ENCODE data around the gene VPS45.
"Not testable (repeated sequence)": the region's sequence is repeated elsewhere in the genome, so short reads cannot be mapped to it uniquely, and the experiment has no call there.

VPS45 gene, protein sequence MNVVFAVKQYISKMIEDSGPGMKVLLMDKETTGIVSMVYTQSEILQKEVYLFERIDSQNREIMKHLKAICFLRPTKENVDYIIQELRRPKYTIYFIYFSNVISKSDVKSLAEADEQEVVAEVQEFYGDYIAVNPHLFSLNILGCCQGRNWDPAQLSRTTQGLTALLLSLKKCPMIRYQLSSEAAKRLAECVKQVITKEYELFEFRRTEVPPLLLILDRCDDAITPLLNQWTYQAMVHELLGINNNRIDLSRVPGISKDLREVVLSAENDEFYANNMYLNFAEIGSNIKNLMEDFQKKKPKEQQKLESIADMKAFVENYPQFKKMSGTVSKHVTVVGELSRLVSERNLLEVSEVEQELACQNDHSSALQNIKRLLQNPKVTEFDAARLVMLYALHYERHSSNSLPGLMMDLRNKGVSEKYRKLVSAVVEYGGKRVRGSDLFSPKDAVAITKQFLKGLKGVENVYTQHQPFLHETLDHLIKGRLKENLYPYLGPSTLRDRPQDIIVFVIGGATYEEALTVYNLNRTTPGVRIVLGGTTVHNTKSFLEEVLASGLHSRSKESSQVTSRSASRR

DNA sequence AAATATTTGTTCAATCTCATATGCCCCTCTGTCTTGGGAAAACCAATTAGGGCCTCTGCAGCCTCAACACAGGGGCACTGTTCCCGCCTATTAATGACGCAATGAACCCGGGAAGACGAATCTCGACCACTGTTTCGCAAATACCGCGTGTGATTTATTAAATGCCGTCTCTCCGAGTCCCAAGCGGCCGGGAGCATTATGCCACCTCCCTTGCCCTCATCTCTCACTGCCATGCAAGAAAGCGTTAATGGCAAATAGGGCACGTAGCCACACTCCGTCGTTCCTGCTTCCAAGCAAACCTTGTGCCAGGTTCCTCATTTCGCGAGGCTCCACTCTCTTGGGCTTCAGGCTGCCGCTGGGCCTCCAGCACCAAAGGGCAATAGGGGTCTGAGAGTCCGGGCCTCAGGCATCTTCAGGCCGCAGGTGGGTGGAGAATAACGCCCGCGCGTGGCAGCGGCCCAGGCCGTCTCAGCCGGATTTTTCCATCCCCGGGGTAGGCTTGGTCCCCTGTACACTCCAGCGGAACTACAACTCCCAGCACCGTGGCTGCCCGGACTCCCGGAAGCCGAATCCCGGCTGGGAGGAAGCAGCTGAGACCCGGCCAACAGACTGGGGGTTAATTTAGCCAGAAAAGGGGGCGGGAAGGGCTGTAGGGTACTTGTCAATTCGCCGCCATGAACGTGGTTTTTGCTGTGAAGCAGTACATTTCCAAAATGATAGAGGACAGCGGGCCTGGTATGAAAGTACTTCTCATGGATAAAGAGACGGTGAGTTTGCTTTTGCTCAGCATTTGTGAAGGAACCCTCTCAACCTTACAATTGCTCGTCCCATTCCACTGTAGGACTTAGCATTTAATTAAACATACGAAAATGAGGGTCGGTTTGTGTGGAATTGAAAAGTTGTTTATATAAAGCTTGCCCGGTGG is at the start of gene VPS45:
Gene VPS45 (plus strand): TSS at position 593 of the 925 bp plus-strand sequence. CDS start 82 bp downstream, at position 675.
- DNase-seq: peak; percentile 89 to 92

DNA sequence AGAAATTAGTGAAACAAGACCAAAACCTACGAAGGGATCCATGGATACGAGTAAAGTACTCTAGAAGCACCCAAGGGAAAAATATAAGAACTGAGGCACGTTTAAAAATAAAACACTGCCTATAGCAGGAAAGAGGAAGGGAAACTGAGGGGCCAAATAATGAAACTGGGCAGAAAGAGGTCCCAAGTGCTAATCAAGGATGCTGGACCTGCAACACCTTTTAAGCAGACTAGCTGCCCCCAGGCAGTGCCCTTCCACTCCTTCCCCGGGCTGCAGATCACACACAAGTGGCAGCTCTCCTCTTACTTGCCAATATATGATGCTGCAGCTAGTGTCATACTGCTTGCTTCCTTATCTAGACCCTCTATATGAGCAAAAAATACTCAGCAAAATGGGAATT is 49.4 kb upstream of the VPS45 start:
- DNase-seq: no peak

DNA sequence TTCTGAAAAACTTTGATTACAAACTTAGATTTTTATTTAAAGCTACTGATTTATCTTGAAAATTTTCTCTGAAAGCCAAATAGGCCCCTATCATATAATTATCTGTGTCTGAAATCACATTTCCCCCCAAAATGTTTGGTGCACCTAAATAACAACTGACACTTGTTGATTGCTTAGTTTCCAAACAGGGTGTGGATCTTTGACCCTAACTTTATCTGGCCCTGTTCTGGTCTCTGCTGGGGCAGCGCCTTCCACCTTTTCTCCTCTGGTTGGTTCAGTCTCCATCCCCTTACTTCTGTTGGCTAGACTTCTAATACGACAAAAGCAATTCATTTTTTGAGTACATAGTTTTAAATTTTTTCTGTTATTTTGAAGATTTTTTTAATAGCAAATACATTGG is 46.9 kb upstream of the VPS45 start:
- no peak for DNase-seq

DNA sequence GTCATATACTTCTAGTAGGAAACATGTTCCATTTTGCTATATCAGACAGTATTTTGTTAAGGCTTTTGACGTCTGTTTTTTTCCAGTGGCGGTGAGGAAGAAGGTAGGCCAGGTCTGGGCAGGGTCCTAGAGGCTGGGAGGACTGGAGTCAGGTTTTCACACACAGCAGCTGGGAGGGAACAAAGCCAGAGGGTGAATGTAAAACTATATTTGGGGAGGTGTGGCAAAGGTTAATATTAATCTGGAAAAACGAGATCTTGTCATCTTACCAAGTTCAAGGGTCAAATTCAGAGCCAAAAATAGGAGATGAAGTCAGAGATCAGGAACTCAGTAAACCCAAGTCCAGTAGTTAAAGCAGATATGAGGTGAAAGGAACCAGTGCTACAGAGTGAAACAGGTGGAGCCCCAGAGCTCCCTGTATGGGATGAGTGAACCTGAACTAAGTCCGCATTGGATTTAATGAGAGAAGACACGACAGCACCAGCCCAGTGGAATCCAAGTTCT is 46.3 kb upstream of the VPS45 start:
- no peak for DNase-seq

DNA sequence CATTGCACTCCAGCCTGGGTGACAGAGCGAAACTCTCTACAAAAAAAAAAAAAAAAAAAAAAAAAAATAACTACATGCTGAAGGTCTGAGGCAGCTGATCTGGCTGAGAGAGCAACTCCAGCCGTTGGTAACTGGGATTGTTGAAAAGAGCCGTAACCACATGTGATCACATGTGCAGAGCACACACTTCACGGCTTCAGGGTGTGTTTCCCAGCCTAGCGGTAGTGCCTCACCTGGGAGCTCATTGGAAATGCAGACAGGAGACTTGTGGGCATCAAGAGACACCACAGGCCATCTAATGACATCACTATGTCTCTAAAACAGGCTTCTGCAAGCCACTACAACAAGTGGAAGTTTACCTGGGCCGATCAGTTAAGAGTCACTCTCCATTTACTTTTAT is 45.2 kb upstream of the VPS45 start:
- no peak for DNase-seq

DNA sequence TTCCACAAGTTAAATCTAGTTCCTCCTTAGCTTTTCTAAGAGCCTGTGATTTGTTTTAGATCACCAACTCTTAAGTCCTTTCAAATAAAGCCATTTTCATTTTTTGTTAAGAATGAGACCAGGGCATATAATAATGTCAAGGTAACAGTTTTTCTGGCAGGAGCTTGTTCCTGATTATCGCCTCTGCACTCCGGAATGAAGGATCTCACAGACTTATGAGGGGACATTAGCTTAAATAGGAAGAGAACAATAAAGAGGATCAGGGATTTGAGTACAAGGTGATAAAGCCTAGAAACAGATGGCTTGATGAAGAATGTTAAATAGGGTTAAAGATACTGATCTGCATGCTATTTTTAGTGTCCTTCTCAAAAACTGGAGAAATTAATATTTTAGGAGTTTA is 43.4 kb upstream of the VPS45 start:
- no peak for DNase-seq

DNA sequence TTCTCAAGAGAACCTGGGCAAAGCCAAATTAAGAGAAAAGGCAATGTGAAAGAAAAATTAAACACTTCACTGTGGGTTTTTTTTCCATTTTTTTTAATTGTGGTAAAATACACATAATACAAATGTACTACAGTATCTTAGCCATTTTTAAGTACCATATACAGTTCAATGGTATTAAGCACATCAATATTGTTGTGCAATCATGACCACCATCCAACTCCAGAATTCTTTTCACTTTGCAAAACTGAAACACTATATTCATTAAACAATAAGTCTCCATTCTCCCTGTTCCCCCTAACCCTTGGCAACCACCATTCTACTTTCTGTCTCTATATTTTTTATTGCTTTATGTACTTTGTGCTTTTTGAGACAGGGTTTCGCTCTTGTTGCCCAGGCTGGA is 39.3 kb upstream of the VPS45 start:
- no peak for DNase-seq

DNA sequence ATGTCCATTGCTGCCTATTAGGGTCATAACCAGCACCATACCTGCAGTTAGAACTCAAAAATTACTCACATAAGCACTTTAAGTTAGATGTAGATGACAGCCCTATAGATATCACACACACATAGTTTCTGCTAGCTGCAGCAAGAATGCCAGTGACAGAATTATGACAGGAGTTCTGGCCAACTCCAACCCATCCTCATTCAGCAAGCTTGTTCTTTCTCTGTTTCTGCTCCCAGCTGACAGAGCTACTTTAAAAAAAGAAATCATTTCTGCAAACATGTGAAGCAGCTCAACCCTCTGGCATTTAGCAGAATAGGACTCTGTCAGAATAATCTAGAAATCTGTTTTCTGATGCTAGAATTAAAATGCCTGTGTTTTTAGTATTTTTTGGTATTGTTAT is 33.2 kb upstream of the VPS45 start:
- no peak for DNase-seq

DNA sequence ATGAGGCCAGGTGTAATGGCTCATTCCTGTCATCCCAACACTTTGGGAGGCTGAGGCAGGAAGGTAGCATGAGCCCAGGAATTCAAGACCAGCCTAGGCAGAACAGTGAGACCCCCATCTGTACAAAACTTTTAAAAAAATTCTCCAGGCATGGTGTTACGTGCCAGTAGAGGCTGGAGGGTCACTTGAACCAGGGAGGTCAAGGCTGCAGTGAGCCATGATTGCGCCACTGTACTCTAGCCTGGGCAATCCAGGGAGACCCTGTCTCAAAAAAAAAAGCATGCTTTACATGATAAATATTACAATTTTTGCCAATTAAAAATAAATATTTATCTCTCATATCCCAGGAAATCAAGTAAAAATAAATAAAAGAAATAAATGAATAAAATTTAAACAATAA is 17.6 kb upstream of the VPS45 start:
- no peak for DNase-seq

DNA sequence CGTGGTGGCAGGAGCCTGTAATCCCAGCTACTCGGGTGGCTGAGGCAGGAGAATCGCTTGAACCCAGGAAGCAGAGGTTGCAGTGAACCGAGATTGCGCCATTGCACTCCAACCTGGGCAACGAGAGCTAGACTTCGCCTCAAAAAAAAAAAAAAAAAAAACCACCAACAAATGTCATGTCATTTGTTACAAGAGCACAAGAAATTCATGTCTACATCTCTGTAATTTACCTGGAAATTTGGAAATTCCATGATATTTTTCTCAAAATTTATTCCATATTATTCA is 16.5 kb upstream of the VPS45 start:
- no peak for DNase-seq

DNA sequence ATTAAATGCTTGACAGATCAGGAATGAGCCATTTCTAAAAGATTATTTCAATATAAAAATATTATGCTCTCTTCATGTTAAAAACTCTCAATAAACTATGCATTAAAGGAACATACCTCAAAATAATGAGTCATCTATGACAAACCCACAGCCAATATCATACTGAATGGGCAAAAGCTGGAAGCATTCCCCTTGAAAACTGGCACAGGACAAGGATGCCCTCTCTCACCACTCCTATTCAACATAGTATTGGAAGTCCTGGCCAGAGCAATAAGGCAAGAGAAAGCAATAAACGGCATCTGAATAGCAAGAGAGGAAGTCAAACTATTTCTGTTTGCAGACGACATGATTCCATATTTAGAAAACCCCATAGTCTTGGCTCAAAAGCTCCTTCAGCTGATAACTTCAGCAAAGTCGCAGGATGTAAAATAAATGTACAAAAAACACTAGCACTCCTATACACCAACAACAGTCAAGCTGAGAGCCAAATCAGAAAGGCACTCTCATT is 15.6 kb upstream of the VPS45 start:
- not testable (repeated sequence) for DNase-seq

DNA sequence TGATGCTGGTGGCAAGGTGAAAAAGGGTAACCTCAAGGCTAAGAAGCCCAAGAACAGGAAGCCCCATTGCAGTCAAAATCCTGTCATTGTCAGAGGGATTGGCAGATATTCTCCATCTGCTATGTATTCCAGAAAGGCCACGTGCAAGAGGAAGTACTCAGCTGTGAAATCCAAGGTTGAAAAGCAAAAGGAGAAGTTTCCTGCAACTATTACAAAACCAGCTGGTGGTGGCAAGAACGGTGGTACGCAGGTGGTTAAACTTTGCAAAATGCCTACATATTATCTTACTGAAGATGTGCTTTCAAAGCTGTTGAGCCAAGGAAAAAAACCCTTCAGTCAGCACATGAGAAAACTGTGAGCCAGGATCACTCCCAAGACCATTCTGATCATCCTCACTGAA is 13.7 kb upstream of the VPS45 start:
- DNase-seq: no peak

DNA sequence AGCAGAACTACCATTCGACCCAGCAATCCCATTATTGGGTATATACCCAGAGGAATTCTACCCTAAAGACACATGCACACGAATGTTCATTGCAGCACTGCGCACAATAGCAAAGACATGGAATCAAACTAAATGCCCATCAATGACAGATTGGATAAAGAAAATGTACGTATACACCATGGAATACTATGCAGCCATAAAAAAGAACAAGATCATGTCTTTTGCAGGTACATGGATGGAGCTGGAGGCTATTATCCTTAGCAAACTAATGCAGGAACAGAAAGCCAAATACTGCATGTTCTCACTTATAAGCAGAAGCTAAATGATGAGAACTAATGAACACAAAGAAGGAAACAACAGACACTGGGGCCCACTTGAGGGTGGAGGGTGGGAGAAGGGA is 12.1 kb upstream of the VPS45 start:
- DNase-seq: not testable (repeated sequence)

DNA sequence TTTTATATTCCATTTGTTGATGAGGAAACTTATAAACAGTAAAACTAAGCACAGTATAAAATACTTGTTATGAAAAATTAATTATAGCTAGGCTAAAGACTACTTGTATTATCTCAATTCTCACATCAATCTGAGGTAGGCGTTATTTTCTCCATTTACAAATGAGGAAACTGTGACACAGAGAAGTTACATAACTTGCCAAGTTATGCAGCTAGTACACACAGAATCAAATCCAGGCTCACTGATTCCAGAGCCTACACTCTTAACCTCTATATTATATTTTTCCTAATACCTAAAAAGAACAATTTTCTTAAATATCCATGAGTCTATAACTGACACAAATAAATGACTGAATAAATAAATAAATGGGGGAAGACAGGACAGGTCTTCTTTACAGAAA is 11.2 kb upstream of the VPS45 start:
- DNase-seq: no peak

DNA sequence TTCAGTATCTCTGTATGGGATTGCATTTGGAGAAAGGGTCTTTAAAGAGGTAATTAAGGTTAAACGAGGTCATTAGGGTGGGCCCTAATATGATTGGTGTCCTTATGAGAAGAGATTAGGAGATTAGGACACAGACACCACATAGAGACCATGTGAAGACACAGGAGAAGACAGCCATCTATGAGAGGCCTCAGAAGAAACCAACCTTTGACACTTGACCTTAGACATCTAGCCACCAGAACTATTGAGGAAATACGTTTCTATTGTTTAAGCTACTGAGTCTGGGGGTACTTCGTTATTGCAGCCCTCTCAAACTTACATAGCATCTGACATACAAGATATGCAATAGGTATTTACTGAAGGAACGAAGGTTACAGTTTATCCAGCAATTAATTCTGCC is 7.3 kb upstream of the VPS45 start:
- no peak for DNase-seq

DNA sequence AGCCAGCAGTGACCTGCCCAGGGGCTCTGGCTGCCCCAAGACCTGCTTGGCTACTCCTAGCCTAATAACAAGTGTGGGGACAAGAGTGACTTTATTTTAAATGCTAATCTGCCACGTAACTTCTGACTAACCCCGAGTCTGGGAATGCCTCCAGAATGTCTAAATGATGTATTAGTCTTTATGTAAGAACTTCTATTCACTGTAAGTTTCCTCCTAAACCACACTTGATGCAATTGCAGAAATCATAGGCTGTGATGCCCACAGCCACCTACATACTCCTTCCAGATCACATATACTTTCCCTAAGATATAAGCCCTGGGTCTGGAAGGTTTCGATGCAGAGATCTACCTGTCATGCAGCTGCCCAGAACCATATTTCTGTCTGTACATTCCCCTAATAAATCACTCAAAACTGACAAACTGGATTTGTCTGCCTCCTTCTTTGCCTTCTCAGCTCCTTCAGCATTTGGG is 5.9 kb upstream of the VPS45 start:
- no peak for DNase-seq

DNA sequence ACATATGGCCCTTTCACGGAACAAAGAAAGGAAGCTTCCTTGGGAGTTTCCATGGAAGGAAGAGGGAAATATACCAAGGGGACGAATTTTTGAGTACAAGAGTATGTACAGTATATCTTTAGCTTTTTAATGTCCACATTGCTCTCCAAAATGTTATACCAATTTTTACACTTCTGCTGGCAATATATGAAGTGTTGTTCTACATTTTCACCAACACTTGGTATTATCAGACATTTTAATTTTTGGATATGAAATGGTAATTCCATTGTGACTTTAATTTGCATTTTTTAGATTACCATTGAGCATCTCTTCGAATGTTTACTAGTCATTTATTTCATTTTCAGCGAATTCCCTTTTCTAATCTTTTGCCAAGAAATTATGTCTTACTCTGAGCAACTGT is 5.5 kb upstream of the VPS45 start:
- DNase-seq: no peak

DNA sequence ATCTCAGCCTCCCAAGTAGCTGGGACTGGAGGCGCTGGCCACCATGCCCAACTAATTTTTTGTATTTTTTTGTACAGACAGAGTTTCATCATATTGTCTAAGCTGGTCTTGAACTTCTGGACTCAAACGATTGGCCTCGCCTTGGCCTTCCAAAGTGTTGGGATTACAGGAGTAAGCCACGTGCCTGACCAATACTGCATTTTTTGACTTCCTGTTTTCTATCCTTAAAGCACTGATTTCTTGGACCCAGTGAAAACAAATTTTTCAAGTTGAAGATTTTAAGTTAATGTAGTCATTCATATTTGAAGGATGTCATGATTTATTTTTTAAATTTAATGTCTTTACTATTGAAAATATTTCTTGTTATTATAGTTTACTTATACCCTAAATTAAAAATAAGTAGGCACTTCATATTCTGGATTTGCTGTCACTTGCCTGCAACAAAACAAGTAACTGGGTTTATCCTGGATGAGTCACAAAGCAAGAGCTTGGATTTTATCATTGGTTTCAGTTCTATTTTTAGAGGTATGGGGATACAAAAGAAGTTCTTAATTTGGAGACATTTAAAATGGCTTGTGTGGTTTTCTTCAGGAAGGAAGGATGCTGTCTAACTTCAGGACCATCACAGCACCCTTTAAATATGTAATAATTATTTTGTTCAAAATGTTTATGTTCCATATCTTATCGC is 2.2 kb upstream of the VPS45 start:
- no peak for DNase-seq

DNA sequence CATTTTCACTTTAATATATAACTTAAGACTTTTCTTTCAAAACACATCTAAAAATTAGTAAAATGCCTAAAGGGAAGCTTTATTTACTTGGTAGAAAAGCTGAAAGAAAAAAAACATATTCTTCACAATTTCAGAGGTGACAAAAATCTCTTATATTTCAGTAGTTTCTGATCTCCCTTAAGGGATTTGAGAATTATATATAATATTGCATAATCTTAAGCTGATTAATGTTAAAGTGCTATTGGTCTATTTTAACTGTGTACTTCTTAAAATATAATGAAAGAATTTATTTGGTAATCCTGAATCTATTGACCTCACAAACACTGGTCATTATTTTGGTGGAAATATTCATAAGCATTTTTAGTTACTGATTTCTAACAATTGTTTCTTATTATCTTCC is 1.2 kb upstream of the VPS45 start:
- no peak for DNase-seq

DNA sequence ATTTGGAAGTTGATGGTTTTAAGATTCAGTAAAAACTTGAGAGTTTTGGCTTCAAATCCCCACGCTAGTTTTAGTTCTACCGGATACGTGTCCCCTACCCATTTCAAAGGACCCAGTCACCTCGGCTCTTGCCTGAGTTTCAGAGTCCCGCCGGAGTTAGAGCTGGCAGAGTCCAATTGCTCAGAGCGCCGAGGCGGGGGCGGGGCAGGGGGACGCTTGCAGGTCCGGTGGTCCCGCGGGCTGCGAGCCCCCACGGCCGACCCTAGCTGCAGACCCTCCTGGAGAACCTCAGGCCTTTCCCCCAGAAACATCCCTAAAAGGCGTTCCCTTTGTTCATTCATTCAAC is 765 bp upstream of the VPS45 start:
- peak; percentile 68 to 70 for DNase-seq

DNA sequence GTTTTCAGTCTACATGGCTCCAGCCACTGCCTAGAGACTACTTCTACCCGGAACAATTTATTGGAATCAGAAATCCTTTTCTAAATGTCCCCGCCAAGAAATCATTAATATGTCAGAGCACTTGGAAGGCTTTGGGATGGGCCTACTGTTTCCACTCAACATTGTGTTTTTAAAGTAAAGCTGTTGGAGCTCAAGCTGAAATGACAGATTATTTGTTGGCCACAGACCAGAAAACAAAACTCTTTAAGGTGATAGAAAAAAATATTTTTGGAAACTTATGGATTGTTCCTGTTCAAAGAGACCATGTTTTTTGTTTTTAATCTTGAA is 496 bp downstream of the VPS45 start:
- no peak for DNase-seq

DNA sequence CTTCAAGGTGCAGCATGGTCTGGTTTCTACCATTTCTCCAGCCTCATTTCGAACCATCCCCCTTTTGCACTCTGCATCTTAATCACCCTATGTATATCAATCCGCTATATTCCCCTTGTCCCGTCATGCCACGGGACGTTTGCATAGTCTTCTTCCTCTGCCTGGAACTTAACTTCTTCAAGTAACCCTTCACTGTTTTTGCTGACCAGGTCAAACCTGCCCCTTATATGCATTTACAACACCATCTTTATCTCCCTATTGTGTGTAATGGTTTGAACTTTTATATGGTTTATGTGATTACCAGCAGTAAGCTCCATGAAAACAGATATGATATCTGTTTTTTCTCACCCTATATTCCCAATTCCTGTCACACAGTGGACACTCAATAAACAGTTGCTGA is 2.3 kb downstream of the VPS45 start:
- DNase-seq: no peak

DNA sequence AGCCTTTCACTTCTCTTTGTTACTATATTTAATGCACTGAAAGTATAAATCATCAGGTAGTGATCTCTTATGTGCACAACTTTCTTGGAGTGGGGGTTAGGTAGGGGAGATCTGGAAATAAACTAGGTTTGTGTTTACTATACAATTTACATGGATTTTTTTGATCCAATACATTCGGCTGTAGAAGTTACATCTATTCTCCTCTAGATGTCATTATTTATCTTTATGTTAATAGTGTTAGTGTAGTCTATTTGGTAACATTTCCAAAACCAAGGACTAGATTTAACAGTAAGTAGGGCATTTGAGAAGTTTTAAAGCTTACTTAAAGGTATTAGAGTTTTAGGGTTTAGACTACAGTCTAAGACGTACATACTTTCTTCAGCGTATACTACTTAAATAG is 5.4 kb downstream of the VPS45 start:
- no peak for DNase-seq

All from activated T-cell treated with anti-CD3 and anti-CD28 coated beads, Interleukin-2, amount 50 U/mL, for 48 hours (primary cell).